Fibroblast of lung (primary cell): Measurements from ENCODE around the gene GNG7.

Experiments used
- EZH2 ChIP-seq: IDR thresholded peaks from 2 replicates; pipeline ENCODE4 v1.5.1; 2012; ENCODE audit warnings: low read length, control low read depth, mild to moderate bottlenecking; ENCODE audit errors: missing control alignments
- TF ChIP-seq, protein P1 (sequence below), 2 donors: IDR thresholded peaks in 1 of 2; conservative IDR thresholded peaks in 1 of 2; 1 replicate in 1 of 2; 2 replicates in 1 of 2; pipeline ENCODE4 v1.5.1; 2011 to 2012; ENCODE audit warnings: low read length in 2 of 2, control low read depth in 1 of 2, inconsistent platforms in 1 of 2, low read depth in 1 of 2, mild to moderate bottlenecking in 1 of 2

DNA sequence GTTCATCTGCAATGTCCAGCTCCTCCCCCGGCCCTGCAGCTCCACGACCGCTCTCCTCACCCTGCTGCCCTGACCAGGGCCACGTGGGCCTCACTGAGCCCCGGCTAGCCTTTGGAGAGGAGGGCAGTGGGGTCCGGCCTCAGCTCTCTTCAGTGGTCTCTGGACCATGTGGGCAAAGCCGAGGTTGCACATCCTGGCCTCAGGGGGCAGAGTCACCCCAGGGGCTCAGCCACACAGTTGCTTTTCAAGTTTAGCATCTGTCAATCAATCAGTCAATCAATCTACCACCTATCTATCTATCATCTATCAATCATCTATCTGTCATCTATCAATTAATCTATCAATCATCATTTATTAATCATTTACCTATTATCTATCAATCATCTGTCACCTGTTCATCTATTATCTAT lies 21.7 kb upstream of the GNG7 start:
- TF ChIP-seq, protein P1, sequence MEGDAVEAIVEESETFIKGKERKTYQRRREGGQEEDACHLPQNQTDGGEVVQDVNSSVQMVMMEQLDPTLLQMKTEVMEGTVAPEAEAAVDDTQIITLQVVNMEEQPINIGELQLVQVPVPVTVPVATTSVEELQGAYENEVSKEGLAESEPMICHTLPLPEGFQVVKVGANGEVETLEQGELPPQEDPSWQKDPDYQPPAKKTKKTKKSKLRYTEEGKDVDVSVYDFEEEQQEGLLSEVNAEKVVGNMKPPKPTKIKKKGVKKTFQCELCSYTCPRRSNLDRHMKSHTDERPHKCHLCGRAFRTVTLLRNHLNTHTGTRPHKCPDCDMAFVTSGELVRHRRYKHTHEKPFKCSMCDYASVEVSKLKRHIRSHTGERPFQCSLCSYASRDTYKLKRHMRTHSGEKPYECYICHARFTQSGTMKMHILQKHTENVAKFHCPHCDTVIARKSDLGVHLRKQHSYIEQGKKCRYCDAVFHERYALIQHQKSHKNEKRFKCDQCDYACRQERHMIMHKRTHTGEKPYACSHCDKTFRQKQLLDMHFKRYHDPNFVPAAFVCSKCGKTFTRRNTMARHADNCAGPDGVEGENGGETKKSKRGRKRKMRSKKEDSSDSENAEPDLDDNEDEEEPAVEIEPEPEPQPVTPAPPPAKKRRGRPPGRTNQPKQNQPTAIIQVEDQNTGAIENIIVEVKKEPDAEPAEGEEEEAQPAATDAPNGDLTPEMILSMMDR (conservative IDR thresholded peaks at IDR 0.05 in 1 of 2, IDR thresholded peaks at IDR 0.05 in 1 of 2; ENCODE audit: low read depth in 1 of 2, low read length in 2 of 2), result peak in 1 of 2 donors; percentile 6
- no peak for TF ChIP-seq EZH2
